Astrocyte (in vitro differentiated cells and primary cell): ENCODE measurements around the gene SIRPG.

ENCODE experiments used
- EZH2 ChIP-seq: IDR thresholded peaks from 2 replicates; pipeline ENCODE4 v1.6.1; 2012; ENCODE audit warnings: mild to moderate bottlenecking, low read length, inconsistent platforms; ENCODE audit not compliant: insufficient read depth
- TF ChIP-seq, protein P1 (sequence below): IDR thresholded peaks from 2 replicates; pipeline ENCODE4 v1.5.1; 2011; ENCODE audit warnings: low read depth, mild to moderate bottlenecking, inconsistent platforms, low read length, moderate library complexity; ENCODE audit not compliant: insufficient read depth

DNA sequence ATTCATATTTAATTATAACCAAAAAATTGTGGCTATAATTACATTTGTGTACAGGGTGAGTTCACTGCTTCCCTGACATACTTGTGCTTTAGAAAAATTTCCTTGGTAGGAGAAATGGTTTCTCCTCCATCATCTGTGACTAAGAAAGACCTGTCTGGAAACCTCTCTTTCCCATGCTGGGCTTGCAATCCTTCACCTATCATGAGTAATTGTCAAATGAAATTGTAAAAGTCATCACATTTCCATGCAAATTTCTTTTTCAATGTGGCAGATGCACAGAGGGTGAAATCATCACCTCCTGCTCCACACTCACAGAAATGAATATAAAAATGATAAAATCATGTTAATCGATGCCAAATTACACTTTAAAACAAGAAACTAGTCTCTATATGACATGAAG lies 36.3 kb downstream of the SIRPG start:
- TF ChIP-seq, protein P1, sequence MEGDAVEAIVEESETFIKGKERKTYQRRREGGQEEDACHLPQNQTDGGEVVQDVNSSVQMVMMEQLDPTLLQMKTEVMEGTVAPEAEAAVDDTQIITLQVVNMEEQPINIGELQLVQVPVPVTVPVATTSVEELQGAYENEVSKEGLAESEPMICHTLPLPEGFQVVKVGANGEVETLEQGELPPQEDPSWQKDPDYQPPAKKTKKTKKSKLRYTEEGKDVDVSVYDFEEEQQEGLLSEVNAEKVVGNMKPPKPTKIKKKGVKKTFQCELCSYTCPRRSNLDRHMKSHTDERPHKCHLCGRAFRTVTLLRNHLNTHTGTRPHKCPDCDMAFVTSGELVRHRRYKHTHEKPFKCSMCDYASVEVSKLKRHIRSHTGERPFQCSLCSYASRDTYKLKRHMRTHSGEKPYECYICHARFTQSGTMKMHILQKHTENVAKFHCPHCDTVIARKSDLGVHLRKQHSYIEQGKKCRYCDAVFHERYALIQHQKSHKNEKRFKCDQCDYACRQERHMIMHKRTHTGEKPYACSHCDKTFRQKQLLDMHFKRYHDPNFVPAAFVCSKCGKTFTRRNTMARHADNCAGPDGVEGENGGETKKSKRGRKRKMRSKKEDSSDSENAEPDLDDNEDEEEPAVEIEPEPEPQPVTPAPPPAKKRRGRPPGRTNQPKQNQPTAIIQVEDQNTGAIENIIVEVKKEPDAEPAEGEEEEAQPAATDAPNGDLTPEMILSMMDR, result no peak
- TF ChIP-seq EZH2, result no peak
